A549 (cell line): ENCODE measurements around the gene MRFAP1. TPM values are rescaled to one million over a fixed set of nuclear protein-coding genes. Genes with fewer than 3 reads are reported as not detected.

Experiments used
- ATAC-seq, 2 experiments: fragments of 200-7000 bp in 1 of 2; fragments of >200 bp in 1 of 2; cut with Nextera tagmentation in 1 of 2; cut with Tn5 transposase in 1 of 2; 3 replicates each; pipeline versions ENCODE4 v1.8.0 to v1.9.1; 2018 to 2020; ENCODE audit warnings: mild to moderate bottlenecking in 1 of 2, moderate library complexity in 1 of 2
- CTCF ChIA-PET: fragments of 300-600 bp; sonication (Branson Sonifier 250); formaldehyde crosslinking; extraction: SDS; loops from one replicate; lab custom pipeline; 2021; ENCODE audit warnings: antibody characterized with exemption, inconsistent platforms; lab: Yijun Ruan, JAX
- POLR2A ChIA-PET: fragments of 350-600 bp; formaldehyde crosslinking; extraction: SDS; loops from one replicate; lab custom pipeline; 2021; ENCODE audit warnings: antibody characterized with exemption, inconsistent platforms; lab: Yijun Ruan, JAX
- DNase-seq, 2 experiments: peaks; one replicate each; pipeline versions ENCODE4 v3.0.0 to v3.0.0-alpha.2; 2011 to 2016; ENCODE audit warnings: low read depth in 1 of 2, low spot score in 1 of 2
- FAIRE-seq: peaks from 2 replicates; lab custom pipeline; 2011; peaks lifted over from hg19 to GRCh38; lab: Jason Lieb, UNC
- H3K27ac ChIP-seq, 2 experiments: fragments of >200 bp; sonication (Bioruptor Twin); formaldehyde crosslinking; 3 replicates each; pipeline ENCODE4 v1.5.1; 2016 to 2017
- H3K4me1 ChIP-seq: fragments of >200 bp; sonication (Bioruptor Twin); formaldehyde crosslinking; 3 replicates; pipeline ENCODE4 v1.6.1; 2016
- H3K4me2 ChIP-seq: fragments of >200 bp; sonication (Bioruptor Twin); formaldehyde crosslinking; 3 replicates; pipeline ENCODE4 v1.6.1; 2016
- H3K4me3 ChIP-seq: fragments of >200 bp; sonication (Bioruptor Twin); formaldehyde crosslinking; 3 replicates; pipeline ENCODE4 v1.5.1; 2016
- H3K9me3 ChIP-seq: fragments of >200 bp; sonication (Bioruptor Twin); formaldehyde crosslinking; 3 replicates; pipeline ENCODE4 v1.6.1; 2016
- CBX2 ChIP-seq: fragments of 200-600 bp; sonication (generic); IDR thresholded peaks from 2 replicates; pipeline ENCODE4 v1.6.1; 2016; ENCODE audit warnings: low read depth, mild to moderate bottlenecking, borderline replicate concordance
- CBX8 ChIP-seq: fragments of 200-600 bp; sonication (generic); IDR thresholded peaks from 2 replicates; pipeline ENCODE4 v1.6.1; 2016
- EHF ChIP-seq: fragments of 250-450 bp; sonication (Bioruptor Pico); IDR thresholded peaks from 2 replicates; pipeline ENCODE4 v1.5.0; 2020; ENCODE audit warnings: mild to moderate bottlenecking
- EHMT2 ChIP-seq: fragments of 200-600 bp; sonication (generic); IDR thresholded peaks from 2 replicates; pipeline ENCODE4 v1.6.1; 2016; ENCODE audit warnings: antibody characterized with exemption, low read depth, mild to moderate bottlenecking, moderate library complexity
- ELK1 ChIP-seq: fragments of 150-350 bp; IDR thresholded peaks from 2 replicates; pipeline ENCODE4 v1.6.1; 2014; ENCODE audit warnings: low read depth, mild to moderate bottlenecking, low read length
- ESRRA ChIP-seq: fragments of 150-350 bp; IDR thresholded peaks from 2 replicates; pipeline ENCODE4 v1.6.1; 2014; ENCODE audit warnings: mild to moderate bottlenecking, low read length, borderline replicate concordance
- HOXA7 ChIP-seq: fragments of 250-450 bp; sonication (Bioruptor Pico); IDR thresholded peaks from 2 replicates; pipeline ENCODE4 v1.5.0; 2020; ENCODE audit warnings: mild to moderate bottlenecking, moderate library complexity
- HOXB5 ChIP-seq: fragments of 250-450 bp; sonication (Bioruptor Pico); IDR thresholded peaks from 2 replicates; pipeline ENCODE4 v1.5.0; 2020; ENCODE audit warnings: mild to moderate bottlenecking, moderate library complexity
- JUNB ChIP-seq: fragments of >200 bp; sonication (Bioruptor Twin); formaldehyde crosslinking; IDR thresholded peaks from 2 replicates; pipeline ENCODE4 v1.6.1; 2016
- KDM1A ChIP-seq: fragments of 200-600 bp; sonication (generic); IDR thresholded peaks from 2 replicates; pipeline ENCODE4 v1.6.1; 2016; ENCODE audit warnings: low read depth, mild to moderate bottlenecking
- MYC ChIP-seq: IDR thresholded peaks from 2 replicates; pipeline ENCODE4 v1.6.1; 2012; ENCODE audit warnings: mild to moderate bottlenecking, inconsistent platforms, low read length, improper control_type of control experiment, borderline replicate concordance
- NFE2L2 ChIP-seq: fragments of 150-350 bp; conservative IDR thresholded peaks from 2 replicates; pipeline ENCODE4 v1.6.1; 2014; ENCODE audit warnings: low read length
- PBX3 ChIP-seq: IDR thresholded peaks from 2 replicates; pipeline ENCODE4 v1.6.1; 2012
- RAD21 ChIP-seq, 2 experiments: fragments of >200 bp in 1 of 2; sonication (Bioruptor Twin) in 1 of 2; formaldehyde crosslinking in 1 of 2; IDR thresholded peaks in 1 of 2; conservative IDR thresholded peaks in 1 of 2; 2 replicates in 1 of 2; 3 replicates in 1 of 2; pipeline ENCODE4 v1.6.1; 2012 to 2018; ENCODE audit warnings: inconsistent platforms in 1 of 2
- RNF2 ChIP-seq: fragments of 200-600 bp; sonication (generic); IDR thresholded peaks from 2 replicates; pipeline ENCODE4 v1.6.1; 2016; ENCODE audit warnings: low read depth, mild to moderate bottlenecking, antibody characterized with exemption, moderate library complexity, borderline replicate concordance
- SMC3 ChIP-seq: fragments of >200 bp; sonication (Bioruptor Twin); formaldehyde crosslinking; IDR thresholded peaks from 3 replicates; pipeline ENCODE4 v1.6.1; 2018; ENCODE audit warnings: inconsistent platforms
- TP53 ChIP-seq: fragments of 250-450 bp; sonication (Bioruptor Pico); IDR thresholded peaks from 2 replicates; pipeline ENCODE4 v1.5.0; 2021; ENCODE audit warnings: mild to moderate bottlenecking, moderate library complexity
- WGBS: methylation state at CpG from one replicate; pipeline ENCODE4 v1.1.6; 2017; ENCODE audit errors: missing lambda C conversion rate; 5-methylcytosine and 5-hydroxymethylcytosine counted together
- polyA plus RNA-seq, 4 experiments: library from polyadenylated mRNA; depleted of rRNA in 3 of 4; stranded (reverse); fragments of >200 nt; fragmentation: RNase III in 1 of 4; extraction: RNeasy Plus Mini Kit Qiagen cat#74134 plus additional on column Dnase treatment in 1 of 4; gene quantifications; 2 replicates in 3 of 4; 3 replicates in 1 of 4; pipeline ENCODE4 v1.2.3, GENCODE V29; 2011 to 2017
- TF ChIP-seq, protein P1 (sequence below): fragments of >200 bp; sonication (Bioruptor Twin); formaldehyde crosslinking; IDR thresholded peaks from 3 replicates; pipeline ENCODE4 v1.6.1; 2016
- TF ChIP-seq, protein P2 (sequence below): fragments of >200 bp; sonication (Bioruptor Twin); formaldehyde crosslinking; IDR thresholded peaks from 2 replicates; pipeline ENCODE4 v1.6.1; 2016
- TF ChIP-seq, protein P3 (sequence below): IDR thresholded peaks from 2 replicates; pipeline ENCODE4 v1.6.1; 2012
- TF ChIP-seq, protein P4 (sequence below): fragments of 250-450 bp; sonication (Bioruptor Pico); IDR thresholded peaks from 2 replicates; pipeline ENCODE4 v1.5.0; 2021; ENCODE audit warnings: mild to moderate bottlenecking, moderate library complexity, borderline replicate concordance
- TF ChIP-seq, protein P5 (sequence below): fragments of 200-600 bp; sonication (generic); IDR thresholded peaks from 2 replicates; pipeline ENCODE4 v1.6.1; 2016; ENCODE audit warnings: antibody characterized with exemption, mild to moderate bottlenecking, moderate library complexity

MRFAP1 gene
- polyA plus RNA-seq, 2 of the 4 experiments (the other 2 are of a cell fraction), result 272 to 304 TPM

DNA sequence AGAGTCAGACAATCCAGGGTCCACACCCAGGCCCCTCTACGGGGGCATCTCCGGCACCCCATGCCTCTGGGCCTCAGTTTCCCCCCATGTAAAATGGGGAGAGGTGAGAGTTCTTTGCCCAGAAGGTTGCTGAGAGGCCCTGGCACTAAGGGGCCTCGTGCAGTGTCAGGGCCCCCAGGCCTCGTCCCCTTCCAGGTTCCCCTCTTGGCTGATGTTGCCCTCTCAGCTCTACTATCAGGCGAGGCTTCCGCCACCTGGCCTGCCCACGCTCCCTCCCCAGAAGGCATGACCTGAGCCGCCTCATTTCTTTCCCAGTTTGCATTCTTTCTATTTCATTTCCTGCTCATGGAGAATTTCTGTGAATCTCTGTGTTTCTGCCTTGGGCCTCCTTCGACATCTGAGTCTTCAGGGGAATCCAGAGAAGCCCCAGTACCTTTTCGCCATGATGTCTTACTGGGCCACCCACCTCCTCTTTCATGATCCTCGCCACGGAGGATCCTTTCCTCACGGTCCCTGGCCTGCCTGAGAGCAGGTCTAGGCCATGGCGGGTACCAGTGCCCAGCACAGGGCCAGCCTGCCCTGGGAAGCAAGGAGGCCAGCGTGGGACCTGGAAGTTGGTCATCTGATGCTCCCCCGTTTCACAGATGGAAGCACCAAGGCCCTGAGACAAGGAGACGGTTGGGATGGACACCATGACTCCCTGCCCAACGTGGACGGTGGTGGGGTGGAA, 21.9 kb upstream of the MRFAP1 start:
- DNase-seq (no peak), FAIRE-seq (no peak), ATAC-seq (no peak)
- no peak overlapping the region for H3K4me2 ChIP-seq
- H3K4me1 ChIP-seq, result no peaks in the 10 kb centered on the region
- H3K4me3 ChIP-seq, result no peak overlapping the region
- WGBS, result 87% methylated on average over 19 of the region's 19 CpGs
- TF ChIP-seq JUNB (no peak), SMC3 (no peak), ESRRA (no peak), NFE2L2 (no peak)
- TF ChIP-seq, protein P1, sequence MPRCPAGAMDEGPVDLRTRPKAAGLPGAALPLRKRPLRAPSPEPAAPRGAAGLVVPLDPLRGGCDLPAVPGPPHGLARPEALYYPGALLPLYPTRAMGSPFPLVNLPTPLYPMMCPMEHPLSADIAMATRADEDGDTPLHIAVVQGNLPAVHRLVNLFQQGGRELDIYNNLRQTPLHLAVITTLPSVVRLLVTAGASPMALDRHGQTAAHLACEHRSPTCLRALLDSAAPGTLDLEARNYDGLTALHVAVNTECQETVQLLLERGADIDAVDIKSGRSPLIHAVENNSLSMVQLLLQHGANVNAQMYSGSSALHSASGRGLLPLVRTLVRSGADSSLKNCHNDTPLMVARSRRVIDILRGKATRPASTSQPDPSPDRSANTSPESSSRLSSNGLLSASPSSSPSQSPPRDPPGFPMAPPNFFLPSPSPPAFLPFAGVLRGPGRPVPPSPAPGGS, result no peak
- POLR2A ChIA-PET, result no interaction called here
- no peak overlapping the region for H3K27ac ChIP-seq
- CTCF ChIA-PET, result no interaction called here
- H3K9me3 ChIP-seq, result no peaks in the 10 kb centered on the region

- 98% methylated on average over 11 of the region's 13 CpGs for WGBS
- H3K9me3 ChIP-seq, result no peaks in the 10 kb centered on the region
- no peak overlapping the region for H3K4me2 ChIP-seq
- ChIA-PET POLR2A (no interaction called here), CTCF (no interaction called here)
- no peak for FAIRE-seq
- no peak overlapping the region for H3K27ac ChIP-seq
- ATAC-seq, result no peak
- TF ChIP-seq CBX8, result no peak
- TF ChIP-seq, protein P2, sequence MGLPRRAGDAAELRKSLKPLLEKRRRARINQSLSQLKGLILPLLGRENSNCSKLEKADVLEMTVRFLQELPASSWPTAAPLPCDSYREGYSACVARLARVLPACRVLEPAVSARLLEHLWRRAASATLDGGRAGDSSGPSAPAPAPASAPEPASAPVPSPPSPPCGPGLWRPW, result no peak
- no peak for TF ChIP-seq HOXB5 (CRISPR knock-in tag)
- TF ChIP-seq, protein P3, sequence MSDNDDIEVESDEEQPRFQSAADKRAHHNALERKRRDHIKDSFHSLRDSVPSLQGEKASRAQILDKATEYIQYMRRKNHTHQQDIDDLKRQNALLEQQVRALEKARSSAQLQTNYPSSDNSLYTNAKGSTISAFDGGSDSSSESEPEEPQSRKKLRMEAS, result no peak
- TF ChIP-seq HOXA7 (CRISPR knock-in tag), result no peak
- TF ChIP-seq, protein P4, sequence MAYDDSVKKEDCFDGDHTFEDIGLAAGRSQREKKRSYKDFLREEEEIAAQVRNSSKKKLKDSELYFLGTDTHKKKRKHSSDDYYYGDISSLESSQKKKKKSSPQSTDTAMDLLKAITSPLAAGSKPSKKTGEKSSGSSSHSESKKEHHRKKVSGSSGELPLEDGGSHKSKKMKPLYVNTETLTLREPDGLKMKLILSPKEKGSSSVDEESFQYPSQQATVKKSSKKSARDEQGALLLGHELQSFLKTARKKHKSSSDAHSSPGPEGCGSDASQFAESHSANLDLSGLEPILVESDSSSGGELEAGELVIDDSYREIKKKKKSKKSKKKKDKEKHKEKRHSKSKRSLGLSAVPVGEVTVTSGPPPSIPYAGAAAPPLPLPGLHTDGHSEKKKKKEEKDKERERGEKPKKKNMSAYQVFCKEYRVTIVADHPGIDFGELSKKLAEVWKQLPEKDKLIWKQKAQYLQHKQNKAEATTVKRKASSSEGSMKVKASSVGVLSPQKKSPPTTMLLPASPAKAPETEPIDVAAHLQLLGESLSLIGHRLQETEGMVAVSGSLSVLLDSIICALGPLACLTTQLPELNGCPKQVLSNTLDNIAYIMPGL (CRISPR knock-in tag), result no peak
- H3K4me3 ChIP-seq, result no peak overlapping the region
- H3K4me1 ChIP-seq, result no peaks in the 10 kb centered on the region
- DNase-seq, result no peak
Observed at GRCh38 chr4:6619116-6619465, 21.4 kb upstream of the MRFAP1 start.

GRCh38 chr4:6619466-6620255, 20.8 kb upstream of the MRFAP1 start:
- no peak overlapping the region for H3K4me2 ChIP-seq
- TF ChIP-seq ELK1 (no peak), EHF (CRISPR knock-in tag) (no peak), PBX3 (no peak), RAD21 (conservative IDR thresholded peaks at IDR 0.05 in 1 of 2, IDR thresholded peaks at IDR 0.05 in 1 of 2) (no peak), MYC (no peak), TP53 (CRISPR knock-in tag) (no peak), KDM1A (no peak), EHMT2 (no peak), RNF2 (no peak), CBX2 (no peak), NFE2L2 (no peak), ESRRA (no peak)
- TF ChIP-seq, protein P5, sequence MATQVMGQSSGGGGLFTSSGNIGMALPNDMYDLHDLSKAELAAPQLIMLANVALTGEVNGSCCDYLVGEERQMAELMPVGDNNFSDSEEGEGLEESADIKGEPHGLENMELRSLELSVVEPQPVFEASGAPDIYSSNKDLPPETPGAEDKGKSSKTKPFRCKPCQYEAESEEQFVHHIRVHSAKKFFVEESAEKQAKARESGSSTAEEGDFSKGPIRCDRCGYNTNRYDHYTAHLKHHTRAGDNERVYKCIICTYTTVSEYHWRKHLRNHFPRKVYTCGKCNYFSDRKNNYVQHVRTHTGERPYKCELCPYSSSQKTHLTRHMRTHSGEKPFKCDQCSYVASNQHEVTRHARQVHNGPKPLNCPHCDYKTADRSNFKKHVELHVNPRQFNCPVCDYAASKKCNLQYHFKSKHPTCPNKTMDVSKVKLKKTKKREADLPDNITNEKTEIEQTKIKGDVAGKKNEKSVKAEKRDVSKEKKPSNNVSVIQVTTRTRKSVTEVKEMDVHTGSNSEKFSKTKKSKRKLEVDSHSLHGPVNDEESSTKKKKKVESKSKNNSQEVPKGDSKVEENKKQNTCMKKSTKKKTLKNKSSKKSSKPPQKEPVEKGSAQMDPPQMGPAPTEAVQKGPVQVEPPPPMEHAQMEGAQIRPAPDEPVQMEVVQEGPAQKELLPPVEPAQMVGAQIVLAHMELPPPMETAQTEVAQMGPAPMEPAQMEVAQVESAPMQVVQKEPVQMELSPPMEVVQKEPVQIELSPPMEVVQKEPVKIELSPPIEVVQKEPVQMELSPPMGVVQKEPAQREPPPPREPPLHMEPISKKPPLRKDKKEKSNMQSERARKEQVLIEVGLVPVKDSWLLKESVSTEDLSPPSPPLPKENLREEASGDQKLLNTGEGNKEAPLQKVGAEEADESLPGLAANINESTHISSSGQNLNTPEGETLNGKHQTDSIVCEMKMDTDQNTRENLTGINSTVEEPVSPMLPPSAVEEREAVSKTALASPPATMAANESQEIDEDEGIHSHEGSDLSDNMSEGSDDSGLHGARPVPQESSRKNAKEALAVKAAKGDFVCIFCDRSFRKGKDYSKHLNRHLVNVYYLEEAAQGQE, result no peak
- TF ChIP-seq, all 56 proteins: peak for 0
- 89% methylated on average over 16 of the region's 24 CpGs for WGBS
- ChIA-PET POLR2A (no interaction called here), CTCF (interaction anchor here (0.7 kb wide), 1 partner anchor 74 kb away, joined by 3 read pairs; no protein-coding TSS in a partner anchor)
- no peak for FAIRE-seq
- Histone ChIP-seq H3K9me3 (no peaks in the 10 kb centered on the region), H3K4me1 (no peaks in the 10 kb centered on the region), H3K27ac (no peak overlapping the region), H3K4me3 (no peak overlapping the region)
- no peak for DNase-seq
- ATAC-seq, result peak in 1 of 2 experiments; percentile 13; a peak in 2 of 6 replicates
